Activated T-helper 2 cell treated with anti-CD3 and anti-CD28 coated beads, Interferon-gamma antibody, Interleukin-2, Interleukin-4, amounts not matched to agents 10 μg/mL and 5 μg/mL and 100 μg/mL, durations not matched to agents 14 hours and 24 hours and 36 hours (primary cell): ENCODE results near the gene DRC7. TPM values are rescaled to one million over a fixed set of nuclear protein-coding genes. Genes with fewer than 3 reads are reported as not detected.

Experiments
- DNase-seq: peaks from one replicate; pipeline ENCODE4 v3.0.0; 2021; ENCODE audit warnings: low spot score
- H3K27ac Mint-ChIP-seq: one replicate; pipeline ENCODE4 v1.8.0; 2021; ENCODE audit warnings: mixed read lengths
- H3K27me3 Mint-ChIP-seq: one replicate; pipeline ENCODE4 v1.8.0; 2021; ENCODE audit warnings: low read depth, mixed read lengths
- H3K36me3 Mint-ChIP-seq: one replicate; pipeline ENCODE4 v1.8.0; 2021; ENCODE audit warnings: low read depth, mixed read lengths
- H3K4me1 Mint-ChIP-seq: one replicate; pipeline ENCODE4 v1.8.0; 2021; ENCODE audit warnings: low read depth, mixed read lengths
- H3K4me3 Mint-ChIP-seq: one replicate; pipeline ENCODE4 v1.8.0; 2021; ENCODE audit warnings: low read depth, mild to moderate bottlenecking, moderate library complexity, mixed read lengths
- H3K9me3 Mint-ChIP-seq: one replicate; pipeline ENCODE4 v1.8.0; 2021; ENCODE audit warnings: mixed read lengths
- intact Hi-C: fragments of 100-400 bp; cut with micrococcal nuclease; formaldehyde crosslinking; loops from one replicate; pipeline ENCODE4 v1.15.1; 2023
- total RNA-seq: library from RNA; stranded (reverse); gene quantifications from 2 replicates; pipeline ENCODE4 v1.2.3, GENCODE V29; 2022

Gene DRC7
- total RNA-seq, 1 donor from 2014 or later, result not detected

GRCh38 chr16:57753448-57754353 is 59.1 kb downstream of the DRC7 start:
- no peaks in the 10 kb centered on the region for H3K9me3 Mint-ChIP-seq
- no peak overlapping the region for H3K4me3 Mint-ChIP-seq
- H3K36me3 Mint-ChIP-seq, result peaks cover 9% of the 10 kb centered on the region
- DNase-seq, result no peak
- H3K4me1 Mint-ChIP-seq, result peaks cover 4% of the 10 kb centered on the region
- H3K27me3 Mint-ChIP-seq, result no peaks in the 10 kb centered on the region
- intact Hi-C loops, result no loop called here
- no peak overlapping the region for H3K27ac Mint-ChIP-seq

GRCh38 chr16:57754354-57755060 is 59.9 kb downstream of the DRC7 start:
- intact Hi-C loops, result loop anchor here (5.0 kb wide), 2 partner anchors 143 to 248 kb away; partner anchors contain the start of genes USB1 and ZNF319
- Mint-ChIP-seq H3K36me3 (peaks cover 9% of the 10 kb centered on the region), H3K4me3 (no peak overlapping the region), H3K27ac (no peak overlapping the region), H3K4me1 (peaks cover 6% of the 10 kb centered on the region), H3K9me3 (no peaks in the 10 kb centered on the region), H3K27me3 (no peaks in the 10 kb centered on the region)
- DNase-seq, result no peak

GRCh38 chr16:57755061-57755684 is 60.6 kb downstream of the DRC7 start:
- Mint-ChIP-seq H3K4me3 (no peak overlapping the region), H3K36me3 (peaks cover 9% of the 10 kb centered on the region), H3K4me1 (peaks cover 6% of the 10 kb centered on the region), H3K9me3 (no peaks in the 10 kb centered on the region), H3K27me3 (no peaks in the 10 kb centered on the region), H3K27ac (no peak overlapping the region)
- intact Hi-C loops, result loop anchor here (5.0 kb wide), 2 partner anchors 142 to 247 kb away; partner anchors contain the start of genes USB1 and ZNF319
- no peak for DNase-seq

GRCh38 chr16:57755726-57756423 is 61.3 kb downstream of the DRC7 start:
- no peaks in the 10 kb centered on the region for H3K27me3 Mint-ChIP-seq
- peaks cover 6% of the 10 kb centered on the region for H3K4me1 Mint-ChIP-seq
- H3K36me3 Mint-ChIP-seq, result peaks cover 9% of the 10 kb centered on the region
- H3K27ac Mint-ChIP-seq, result no peak overlapping the region
- no peak overlapping the region for H3K4me3 Mint-ChIP-seq
- H3K9me3 Mint-ChIP-seq, result no peaks in the 10 kb centered on the region
- no peak for DNase-seq
- intact Hi-C loops, result loop anchor here (2.0 to 5.0 kb wide), 3 partner anchors 107 to 246 kb away; partner anchors contain the start of genes USB1 and ZNF319

GRCh38 chr16:57756424-57757325 is 62.1 kb downstream of the DRC7 start:
- no peak for DNase-seq
- Mint-ChIP-seq H3K4me1 (peaks cover 6% of the 10 kb centered on the region), H3K27me3 (no peaks in the 10 kb centered on the region), H3K4me3 (no peak overlapping the region), H3K27ac (no peak overlapping the region), H3K9me3 (no peaks in the 10 kb centered on the region), H3K36me3 (peaks cover 9% of the 10 kb centered on the region)
- intact Hi-C loops, result loop anchor here (2.0 to 5.0 kb wide), 3 partner anchors 106 to 246 kb away; partner anchors contain the start of genes USB1 and ZNF319

GRCh38 chr16:57757326-57757786 is 62.8 kb downstream of the DRC7 start:
- H3K4me3 Mint-ChIP-seq, result no peak overlapping the region
- DNase-seq, result peak; percentile 79
- no peaks in the 10 kb centered on the region for H3K9me3 Mint-ChIP-seq
- intact Hi-C loops, result loop anchor here (2.0 to 5.0 kb wide), 3 partner anchors 105 to 245 kb away; partner anchors contain the start of genes USB1 and ZNF319
- H3K27me3 Mint-ChIP-seq, result no peaks in the 10 kb centered on the region
- H3K27ac Mint-ChIP-seq, result no peak overlapping the region
- H3K4me1 Mint-ChIP-seq, result peaks cover 6% of the 10 kb centered on the region
- H3K36me3 Mint-ChIP-seq, result peaks cover 5% of the 10 kb centered on the region

GRCh38 chr16:57757883-57758282 is 63.3 kb downstream of the DRC7 start:
- H3K36me3 Mint-ChIP-seq, result peaks cover 5% of the 10 kb centered on the region
- intact Hi-C loops, result loop anchor here (2.0 to 5.0 kb wide), 3 partner anchors 105 to 244 kb away; partner anchors contain the start of genes USB1 and ZNF319
- no peak overlapping the region for H3K27ac Mint-ChIP-seq
- no peaks in the 10 kb centered on the region for H3K27me3 Mint-ChIP-seq
- no peak overlapping the region for H3K4me3 Mint-ChIP-seq
- H3K4me1 Mint-ChIP-seq, result peaks cover 6% of the 10 kb centered on the region
- no peaks in the 10 kb centered on the region for H3K9me3 Mint-ChIP-seq
- DNase-seq, result no peak

GRCh38 chr16:57758331-57759117 is 63.9 kb downstream of the DRC7 start:
- H3K4me3 Mint-ChIP-seq, result no peak overlapping the region
- no peak overlapping the region for H3K27ac Mint-ChIP-seq
- DNase-seq, result no peak
- no peaks in the 10 kb centered on the region for H3K9me3 Mint-ChIP-seq
- peaks cover 5% of the 10 kb centered on the region for H3K36me3 Mint-ChIP-seq
- intact Hi-C loops, result loop anchor here (5.0 kb wide), 2 partner anchors 139 to 244 kb away; partner anchors contain the start of genes USB1 and ZNF319
- no peaks in the 10 kb centered on the region for H3K27me3 Mint-ChIP-seq
- peaks cover 6% of the 10 kb centered on the region for H3K4me1 Mint-ChIP-seq

GRCh38 chr16:57759131-57759530 is 64.5 kb downstream of the DRC7 start:
- intact Hi-C loops, result loop anchor here (5.0 kb wide), 2 partner anchors 138 to 243 kb away; partner anchors contain the start of genes USB1 and ZNF319

GRCh38 chr16:57759541-57760356 is 65.1 kb downstream of the DRC7 start:
- no peak for DNase-seq
- H3K27me3 Mint-ChIP-seq, result no peaks in the 10 kb centered on the region
- H3K9me3 Mint-ChIP-seq, result no peaks in the 10 kb centered on the region
- no peak overlapping the region for H3K27ac Mint-ChIP-seq
- peaks cover 5% of the 10 kb centered on the region for H3K36me3 Mint-ChIP-seq
- intact Hi-C loops, result loop anchor here (5.0 kb wide), 2 partner anchors 138 to 243 kb away; partner anchors contain the start of genes USB1 and ZNF319
- peaks cover 6% of the 10 kb centered on the region for H3K4me1 Mint-ChIP-seq
- H3K4me3 Mint-ChIP-seq, result no peak overlapping the region

More at GRCh38 chr16:57759131-57759530, 64.5 kb downstream of the DRC7 start:
- Mint-ChIP-seq H3K36me3 (peaks cover 5% of the 10 kb centered on the region), H3K4me1 (peaks cover 6% of the 10 kb centered on the region), H3K9me3 (no peaks in the 10 kb centered on the region), H3K4me3 (no peak overlapping the region), H3K27me3 (no peaks in the 10 kb centered on the region), H3K27ac (no peak overlapping the region)
- no peak for DNase-seq
